Liver (tissue), 9 donors: Measurements from ENCODE around the gene CFAP410. TPM values are rescaled to one million over a fixed set of nuclear protein-coding genes. Genes with fewer than 3 reads are reported as not detected.

Source experiments
- DNase-seq: peaks from one replicate; pipeline ENCODE4 v3.0.0-alpha.2; 2017; ENCODE audit warnings: low spot score
- H3K27ac ChIP-seq, 2 donors: one replicate each; pipeline ENCODE4 v1.7.0; 2013; ENCODE audit warnings: inconsistent platforms in 2 of 2, low read length in 2 of 2, control low read depth in 1 of 2, low read depth in 1 of 2, mild to moderate bottlenecking in 1 of 2
- H3K27me3 ChIP-seq, 4 donors: one replicate each; pipeline versions ENCODE4 v1.6.1 to v1.7.0; 2013; ENCODE audit warnings: low read length in 3 of 4, inconsistent platforms in 1 of 4, mild to moderate bottlenecking in 1 of 4, moderate library complexity in 1 of 4; ENCODE audit not compliant: control insufficient read depth in 4 of 4, insufficient read depth in 4 of 4
- H3K36me3 ChIP-seq, 4 donors: one replicate each; pipeline versions ENCODE4 v1.6.1 to v1.7.0; 2013; ENCODE audit warnings: low read length in 3 of 4, mild to moderate bottlenecking in 3 of 4, low read depth in 1 of 4, moderate library complexity in 1 of 4; ENCODE audit not compliant: control insufficient read depth in 4 of 4, insufficient read depth in 3 of 4
- H3K4me1 ChIP-seq, 4 donors: one replicate each; pipeline versions ENCODE4 v1.6.1 to v1.7.0; 2013; ENCODE audit warnings: low read length in 3 of 4, mild to moderate bottlenecking in 3 of 4, moderate library complexity in 1 of 4; ENCODE audit not compliant: control insufficient read depth in 4 of 4, insufficient read depth in 4 of 4
- H3K4me3 ChIP-seq, 3 donors: one replicate each; pipeline versions ENCODE4 v1.6.1 to v1.7.0; 2013; ENCODE audit warnings: low read length in 3 of 3, control low read depth in 1 of 3, low read depth in 1 of 3, mild to moderate bottlenecking in 1 of 3
- H3K9ac ChIP-seq, 2 donors: one replicate each; pipeline ENCODE4 v1.7.0; 2013; ENCODE audit warnings: low read length in 2 of 2, mild to moderate bottlenecking in 2 of 2, moderate library complexity in 2 of 2, control low read depth in 1 of 2, low read depth in 1 of 2
- H3K9me3 ChIP-seq, 4 donors: one replicate each; pipeline versions ENCODE4 v1.6.1 to v1.7.0; 2013; ENCODE audit warnings: low read length in 3 of 4; ENCODE audit not compliant: control insufficient read depth in 4 of 4
- ATF3 ChIP-seq: IDR thresholded peaks from 2 replicates; pipeline ENCODE4 v1.6.1; 2016; ENCODE audit warnings: antibody characterized with exemption
- CTCF ChIP-seq: fragments of 150-350 bp; IDR thresholded peaks from 2 replicates; pipeline ENCODE4 v1.5.1; 2017; ENCODE audit warnings: improper control_type of control experiment, low read depth, low read length; ENCODE audit not compliant: missing input control
- EGR1 ChIP-seq, 2 donors: IDR thresholded peaks; 2 replicates each; pipeline ENCODE4 v1.6.1; 2016 to 2018; ENCODE audit warnings: antibody characterized with exemption in 2 of 2, low read depth in 2 of 2
- FOXA1 ChIP-seq: IDR thresholded peaks from 2 replicates; pipeline ENCODE4 v1.6.1; 2016; ENCODE audit warnings: antibody characterized with exemption
- FOXA2 ChIP-seq: IDR thresholded peaks from 2 replicates; pipeline ENCODE4 v1.6.1; 2016; ENCODE audit warnings: antibody characterized with exemption
- GABPA ChIP-seq, 2 donors: IDR thresholded peaks in 1 of 2; conservative IDR thresholded peaks in 1 of 2; 2 replicates each; pipeline ENCODE4 v1.6.1; 2016; ENCODE audit warnings: antibody characterized with exemption in 2 of 2, mild to moderate bottlenecking in 1 of 2, moderate library complexity in 1 of 2
- HNF4A ChIP-seq, 2 donors: conservative IDR thresholded peaks; 2 replicates each; pipeline ENCODE4 v1.6.1; 2016; ENCODE audit warnings: antibody characterized with exemption in 2 of 2, mild to moderate bottlenecking in 2 of 2
- HNF4G ChIP-seq: IDR thresholded peaks from 2 replicates; pipeline ENCODE4 v1.6.1; 2016; ENCODE audit warnings: antibody characterized with exemption
- JUND ChIP-seq, 2 donors: IDR thresholded peaks; 2 replicates each; pipeline ENCODE4 v1.6.1; 2016; ENCODE audit warnings: antibody characterized with exemption in 2 of 2
- MAX ChIP-seq: IDR thresholded peaks from 2 replicates; pipeline ENCODE4 v1.6.1; 2016; ENCODE audit warnings: antibody characterized with exemption
- NR2F2 ChIP-seq: IDR thresholded peaks from 2 replicates; pipeline ENCODE4 v1.6.1; 2016; ENCODE audit warnings: antibody characterized with exemption
- RAD21 ChIP-seq, 2 donors: IDR thresholded peaks; 2 replicates each; pipeline ENCODE4 v1.6.1; 2016; ENCODE audit warnings: antibody characterized with exemption in 2 of 2, mild to moderate bottlenecking in 2 of 2
- REST ChIP-seq: IDR thresholded peaks from 2 replicates; pipeline ENCODE4 v1.6.1; 2016; ENCODE audit warnings: antibody characterized with exemption, mild to moderate bottlenecking
- RXRA ChIP-seq, 2 donors: IDR thresholded peaks; 2 replicates each; pipeline ENCODE4 v1.6.1; 2017 to 2018; ENCODE audit warnings: antibody characterized with exemption in 2 of 2, mild to moderate bottlenecking in 1 of 2
- SP1 ChIP-seq: IDR thresholded peaks from 2 replicates; pipeline ENCODE4 v1.6.1; 2018; ENCODE audit warnings: antibody characterized with exemption, mild to moderate bottlenecking
- TAF1 ChIP-seq: conservative IDR thresholded peaks from 2 replicates; pipeline ENCODE4 v1.6.1; 2016; ENCODE audit warnings: antibody characterized with exemption, mild to moderate bottlenecking
- YY1 ChIP-seq: IDR thresholded peaks from 2 replicates; pipeline ENCODE4 v1.6.1; 2016; ENCODE audit warnings: antibody characterized with exemption, mild to moderate bottlenecking
- ZBTB33 ChIP-seq: IDR thresholded peaks from 2 replicates; pipeline ENCODE4 v1.6.1; 2016; ENCODE audit warnings: antibody characterized with exemption
- WGBS: extraction: QIAGEN DNeasy Blood & Tissue Kit; methylation state at CpG from one replicate; pipeline ENCODE4 v1.1.7; 2013; 5-methylcytosine and 5-hydroxymethylcytosine counted together
- polyA plus RNA-seq, 2 donors: library from polyadenylated mRNA; stranded (reverse) in 1 of 2; unstranded in 1 of 2; fragments of 200-250 nt in 1 of 2; fragments of >200 nt in 1 of 2; fragmentation: Nextera tagmentation in 1 of 2; extraction: Ambion mirVana in 1 of 2; gene quantifications; one replicate each; pipeline versions ENCODE4 v1.2.1 to v1.2.3, GENCODE V29; 2013 to 2015
- total RNA-seq, 2 donors: library from RNA; depleted of rRNA; stranded (reverse); fragments of >200 nt; gene quantifications; one replicate each; pipeline ENCODE4 v1.2.3, GENCODE V29; 2014
- donor health status: healthy.
- donor health status: healthy.
- donor health status: healthy.
- donor health status: healthy.
- donor health status: healthy.

CFAP410 gene
- total and polyA plus RNA-seq, 4 donors = 7.9 to 16.3 (median 12.3) TPM

- Histone ChIP-seq H3K9ac (no peak overlapping the region), H3K27ac (no peak overlapping the region), H3K36me3 (no peaks in the 10 kb centered on the region), H3K4me3 (no peak overlapping the region), H3K4me1 (no peaks in the 10 kb centered on the region), H3K9me3 (peaks cover 2 to 8% (median 5%) of the 10 kb centered on the region in 4 donors), H3K27me3 (no peaks in the 10 kb centered on the region)
- TF ChIP-seq MAX = no peak
- TF ChIP-seq SP1 = no peak
- no peak for TF ChIP-seq HNF4A (conservative IDR thresholded peaks at IDR 0.05)
- TF ChIP-seq REST = no peak
- 86% methylated on average over 10 of the region's 10 CpGs for WGBS
- no peak for DNase-seq
Measured at GRCh38 chr21:44380876-44381275, 41.7 kb upstream of the CFAP410 start.

GRCh38 chr21:44379991-44380865 lies 41.0 kb upstream of the CFAP410 start:
- DNase-seq = no peak
- H3K36me3 ChIP-seq = no peaks in the 10 kb centered on the region
- WGBS = 77% methylated on average over 31 of the region's 31 CpGs

More at GRCh38 chr21:44379991-44380865, 41.0 kb upstream of the CFAP410 start:
- peaks cover 0 to 2% (median 0%) of the 10 kb centered on the region in 4 donors for H3K4me1 ChIP-seq
- TF ChIP-seq YY1 (no peak), ATF3 (no peak), HNF4A (conservative IDR thresholded peaks at IDR 0.05) (no peak), TAF1 (no peak), JUND (IDR thresholded peaks at IDR 0.05) (no peak), HNF4G (no peak), MAX (no peak), CTCF (no peak), SP1 (no peak), GABPA (IDR thresholded peaks at IDR 0.05 in 1 of 2, conservative IDR thresholded peaks at IDR 0.05 in 1 of 2) (no peak), FOXA1 (no peak), RAD21 (IDR thresholded peaks at IDR 0.05) (no peak), NR2F2 (no peak), RXRA (IDR thresholded peaks at IDR 0.05) (no peak), REST (no peak), ZBTB33 (no peak), FOXA2 (no peak), EGR1 (IDR thresholded peaks at IDR 0.05; ENCODE audit: low read depth in 2 of 2) (no peak)
- no peak overlapping the region for H3K9ac ChIP-seq
- H3K27ac ChIP-seq = no peak overlapping the region
- H3K27me3 ChIP-seq = no peaks in the 10 kb centered on the region
- H3K9me3 ChIP-seq = peaks cover 0 to 4% (median 2%) of the 10 kb centered on the region in 4 donors
- no peak overlapping the region for H3K4me3 ChIP-seq
